HG02642 (cell line): ENCODE results near the gene KCNMA1.

Experiments
- ATAC-seq: cut with Tn5 transposase; IDR thresholded peaks from one replicate; pipeline ENCODE4 v1.9.1; 2021; ENCODE audit warnings: mild to moderate bottlenecking; ENCODE audit not compliant: unreplicated experiment, poor library complexity

Gene KCNMA1

GRCh38 chr10:77472146-77472545 is 165.5 kb downstream of the KCNMA1 start:
- ATAC-seq, result no peak

- no peak for ATAC-seq
Observed at GRCh38 chr10:77471069-77471536, 166.5 kb downstream of the KCNMA1 start.

- no peak for ATAC-seq
Observed at GRCh38 chr10:77467422-77467963, 170.1 kb downstream of the KCNMA1 start.

- no peak for ATAC-seq
Observed at GRCh38 chr10:77463967-77464745, 173.5 kb downstream of the KCNMA1 start.

GRCh38 chr10:77463499-77463898 is 174.1 kb downstream of the KCNMA1 start:
- ATAC-seq, result no peak

GRCh38 chr10:77461636-77462296 is 175.8 kb downstream of the KCNMA1 start:
- no peak for ATAC-seq

- no peak for ATAC-seq
Observed at GRCh38 chr10:77459905-77460304, 177.7 kb downstream of the KCNMA1 start.

GRCh38 chr10:77458986-77459590 is 178.5 kb downstream of the KCNMA1 start:
- ATAC-seq, result no peak

- no peak for ATAC-seq
Observed at GRCh38 chr10:77457721-77458120, 179.9 kb downstream of the KCNMA1 start.

- no peak for ATAC-seq
Observed at GRCh38 chr10:77457266-77457665, 180.3 kb downstream of the KCNMA1 start.

- ATAC-seq, result no peak
Observed at GRCh38 chr10:77456414-77456813, 181.2 kb downstream of the KCNMA1 start.

GRCh38 chr10:77455561-77455960 is 182.0 kb downstream of the KCNMA1 start:
- ATAC-seq, result no peak

- no peak for ATAC-seq
Observed at GRCh38 chr10:77452952-77453564, 184.6 kb downstream of the KCNMA1 start.

GRCh38 chr10:77451886-77452285 is 185.7 kb downstream of the KCNMA1 start:
- no peak for ATAC-seq

GRCh38 chr10:77448226-77448625 is 189.4 kb downstream of the KCNMA1 start:
- ATAC-seq, result no peak

GRCh38 chr10:77446700-77447099 is 190.9 kb downstream of the KCNMA1 start:
- no peak for ATAC-seq

- ATAC-seq, result no peak
Observed at GRCh38 chr10:77445547-77445946, 192.1 kb downstream of the KCNMA1 start.

- ATAC-seq, result no peak
Observed at GRCh38 chr10:77444041-77444440, 193.6 kb downstream of the KCNMA1 start.

GRCh38 chr10:77442699-77443189 is 194.9 kb downstream of the KCNMA1 start:
- ATAC-seq, result no peak

- no peak for ATAC-seq
Observed at GRCh38 chr10:77441353-77442166, 196.0 kb downstream of the KCNMA1 start.
